Body of pancreas (tissue), 4 donors: ENCODE measurements around the gene CRNN.

Experiments used
- POLR2A ChIP-seq, 3 donors: fragments of 450-650 bp; IDR thresholded peaks; one replicate each; pipeline ENCODE4 v1.6.1; 2016; ENCODE audit warnings: antibody characterized with exemption in 3 of 3, mild to moderate bottlenecking in 2 of 3
- TF ChIP-seq, protein P1 (sequence below), 7 experiments: fragments of 450-650 bp in 4 of 7; fragments of 200-600 bp in 3 of 7; sonication (generic) in 3 of 7; IDR thresholded peaks; one replicate each; pipeline ENCODE4 v1.5.1; 2016 to 2019; ENCODE audit warnings: antibody characterized with exemption in 7 of 7

GRCh38 chr1:152440635-152441471 lies 26.8 kb upstream of the CRNN start:
- TF ChIP-seq, protein P1, sequence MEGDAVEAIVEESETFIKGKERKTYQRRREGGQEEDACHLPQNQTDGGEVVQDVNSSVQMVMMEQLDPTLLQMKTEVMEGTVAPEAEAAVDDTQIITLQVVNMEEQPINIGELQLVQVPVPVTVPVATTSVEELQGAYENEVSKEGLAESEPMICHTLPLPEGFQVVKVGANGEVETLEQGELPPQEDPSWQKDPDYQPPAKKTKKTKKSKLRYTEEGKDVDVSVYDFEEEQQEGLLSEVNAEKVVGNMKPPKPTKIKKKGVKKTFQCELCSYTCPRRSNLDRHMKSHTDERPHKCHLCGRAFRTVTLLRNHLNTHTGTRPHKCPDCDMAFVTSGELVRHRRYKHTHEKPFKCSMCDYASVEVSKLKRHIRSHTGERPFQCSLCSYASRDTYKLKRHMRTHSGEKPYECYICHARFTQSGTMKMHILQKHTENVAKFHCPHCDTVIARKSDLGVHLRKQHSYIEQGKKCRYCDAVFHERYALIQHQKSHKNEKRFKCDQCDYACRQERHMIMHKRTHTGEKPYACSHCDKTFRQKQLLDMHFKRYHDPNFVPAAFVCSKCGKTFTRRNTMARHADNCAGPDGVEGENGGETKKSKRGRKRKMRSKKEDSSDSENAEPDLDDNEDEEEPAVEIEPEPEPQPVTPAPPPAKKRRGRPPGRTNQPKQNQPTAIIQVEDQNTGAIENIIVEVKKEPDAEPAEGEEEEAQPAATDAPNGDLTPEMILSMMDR (IDR thresholded peaks at IDR 0.05), result peak; percentile 72 to 88 (median 84)
- no peak for TF ChIP-seq POLR2A (IDR thresholded peaks at IDR 0.05)
